ENCODE data around the gene VASN. TPM values are rescaled to one million over a fixed set of nuclear protein-coding genes. Genes with fewer than 3 reads are reported as not detected.

Gene VASN
- total and polyA plus RNA-seq, 9 of the 15 experiments (the other 6 are each of a cell fraction or from before 2014, with no cell fraction given): 0.01 to 2.5 (median 0.41) TPM; not detected in 1

DNA sequence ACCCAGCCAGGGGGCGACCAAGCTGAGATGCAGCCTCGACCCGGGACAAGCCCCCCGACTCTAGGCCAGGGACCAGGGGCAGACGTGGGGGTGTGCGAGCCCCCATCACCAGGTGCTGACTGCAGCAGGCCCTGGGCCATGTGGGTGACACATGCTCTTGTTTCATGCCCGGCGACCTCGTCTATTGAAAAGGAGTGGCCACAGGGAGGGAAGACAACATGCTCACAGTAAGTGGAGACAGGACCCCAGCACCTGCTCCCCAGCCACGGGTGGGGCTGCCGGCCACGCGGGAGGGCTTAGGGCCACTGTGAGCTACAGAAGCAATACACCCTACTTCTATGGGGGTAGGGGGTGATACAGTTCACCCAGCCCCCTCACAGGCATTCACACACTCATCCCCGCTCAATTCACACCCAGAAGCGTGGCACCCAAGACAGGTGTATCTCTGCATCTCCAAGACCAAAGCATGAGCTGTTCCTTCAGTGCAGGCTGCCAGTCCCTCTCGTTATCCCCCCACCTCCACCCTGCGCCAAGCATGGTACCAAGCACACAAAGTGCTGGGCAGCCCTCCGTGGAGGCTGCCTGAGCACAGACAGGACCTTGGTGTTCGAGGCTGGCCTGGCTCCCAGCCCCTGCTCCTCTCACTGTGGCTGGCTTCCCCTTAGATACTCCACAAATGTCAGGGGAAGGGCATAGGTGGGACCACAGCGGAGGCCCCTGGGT is 13.6 kb downstream of the VASN start:
- Histone ChIP-seq H3K4me1 (replicated peaks in 1 of 2; ENCODE audit: control insufficient read depth in 2 of 2, insufficient read depth in 2 of 2, low read length in 2 of 2) (peaks cover 0 to 34% of the 10 kb centered on the region in 2 experiments; a peak in 2 of 5 replicates), H3K27me3 (ENCODE audit: control insufficient read depth in 2 of 2, insufficient read depth in 2 of 2, low read length in 2 of 2) (no peaks in the 10 kb centered on the region), H3K4me2 (ENCODE audit: insufficient read depth, low read length) (no peak overlapping the region), H3K4me3 (no peak overlapping the region), H3K9ac (ENCODE audit: insufficient read depth in 1 of 2, low read depth in 2 of 2, low read length in 2 of 2) (no peak overlapping the region; a peak in 1 of 4 replicates), H3K9me1 (ENCODE audit: control insufficient read depth, insufficient read depth, low read length) (peaks cover 3% of the 10 kb centered on the region), H4K20me1 (replicated peaks; ENCODE audit: control insufficient read depth, insufficient read depth, low read length) (no peaks in the 10 kb centered on the region), H3K36me3 (ENCODE audit: control insufficient read depth, insufficient read depth, low read length) (peaks cover 72% of the 10 kb centered on the region; the same call in 1 of the 3 replicates), H2AFZ (ENCODE audit: low read depth, low read length) (no peak overlapping the region), H3K79me2 (ENCODE audit: control insufficient read depth, insufficient read depth, low read length) (no peaks in the 10 kb centered on the region), H3K27ac (ENCODE audit: extremely low read depth, low read depth, low read length) (no peak overlapping the region), H3K9me3 (replicated peaks; ENCODE audit: control insufficient read depth, insufficient read depth, low read depth, low read length) (no peaks in the 10 kb centered on the region)
- CTCF ChIA-PET (ENCODE audit: low intra/inter-chr PET ratio): no interaction called here
- no peak for ATAC-seq
- peak in 1 of 4 experiments; percentile 20 for DNase-seq (ENCODE audit: extremely low read depth in 1 of 4, low spot score in 3 of 4)
- TF ChIP-seq, protein P1, sequence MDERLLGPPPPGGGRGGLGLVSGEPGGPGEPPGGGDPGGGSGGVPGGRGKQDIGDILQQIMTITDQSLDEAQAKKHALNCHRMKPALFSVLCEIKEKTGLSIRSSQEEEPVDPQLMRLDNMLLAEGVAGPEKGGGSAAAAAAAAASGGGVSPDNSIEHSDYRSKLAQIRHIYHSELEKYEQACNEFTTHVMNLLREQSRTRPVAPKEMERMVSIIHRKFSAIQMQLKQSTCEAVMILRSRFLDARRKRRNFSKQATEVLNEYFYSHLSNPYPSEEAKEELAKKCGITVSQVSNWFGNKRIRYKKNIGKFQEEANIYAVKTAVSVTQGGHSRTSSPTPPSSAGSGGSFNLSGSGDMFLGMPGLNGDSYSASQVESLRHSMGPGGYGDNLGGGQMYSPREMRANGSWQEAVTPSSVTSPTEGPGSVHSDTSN (CRISPR knock-in tag; IDR thresholded peaks at IDR 0.05; ENCODE audit: low read depth): no peak
- TF ChIP-seq, protein P1 (tag; conservative IDR thresholded peaks at IDR 0.05; ENCODE audit: low read depth): no peak
- TF ChIP-seq, protein P2, sequence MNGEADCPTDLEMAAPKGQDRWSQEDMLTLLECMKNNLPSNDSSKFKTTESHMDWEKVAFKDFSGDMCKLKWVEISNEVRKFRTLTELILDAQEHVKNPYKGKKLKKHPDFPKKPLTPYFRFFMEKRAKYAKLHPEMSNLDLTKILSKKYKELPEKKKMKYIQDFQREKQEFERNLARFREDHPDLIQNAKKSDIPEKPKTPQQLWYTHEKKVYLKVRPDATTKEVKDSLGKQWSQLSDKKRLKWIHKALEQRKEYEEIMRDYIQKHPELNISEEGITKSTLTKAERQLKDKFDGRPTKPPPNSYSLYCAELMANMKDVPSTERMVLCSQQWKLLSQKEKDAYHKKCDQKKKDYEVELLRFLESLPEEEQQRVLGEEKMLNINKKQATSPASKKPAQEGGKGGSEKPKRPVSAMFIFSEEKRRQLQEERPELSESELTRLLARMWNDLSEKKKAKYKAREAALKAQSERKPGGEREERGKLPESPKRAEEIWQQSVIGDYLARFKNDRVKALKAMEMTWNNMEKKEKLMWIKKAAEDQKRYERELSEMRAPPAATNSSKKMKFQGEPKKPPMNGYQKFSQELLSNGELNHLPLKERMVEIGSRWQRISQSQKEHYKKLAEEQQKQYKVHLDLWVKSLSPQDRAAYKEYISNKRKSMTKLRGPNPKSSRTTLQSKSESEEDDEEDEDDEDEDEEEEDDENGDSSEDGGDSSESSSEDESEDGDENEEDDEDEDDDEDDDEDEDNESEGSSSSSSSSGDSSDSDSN (IDR thresholded peaks at IDR 0.05; ENCODE audit: borderline replicate concordance in 1 of 2, low read depth in 2 of 2, low read length in 2 of 2): no peak
- TF ChIP-seq ZBTB5 (IDR thresholded peaks at IDR 0.05) (no peak), ZNF436 (CRISPR knock-in tag; IDR thresholded peaks at IDR 0.05) (no peak)
- in situ Hi-C loops (cut with MboI): no loop called here
- intact Hi-C loops (cut with micrococcal nuclease): no loop called here
- 84% methylated on average over 9 of the region's 20 CpGs for WGBS (ENCODE audit: insufficient coverage, low coverage, missing lambda C conversion rate)
- POLR2A ChIA-PET: no interaction called here
- no peak for FAIRE-seq
- BruUV-seq (replicated peaks): no TSS peak

All from K562 (cell line).